ENCODE results near the gene EXD3.
"Not testable (repeated sequence)": the region's sequence is repeated elsewhere in the genome, so short reads cannot be mapped to it uniquely, and the experiment has no call there.

Gene EXD3, protein sequence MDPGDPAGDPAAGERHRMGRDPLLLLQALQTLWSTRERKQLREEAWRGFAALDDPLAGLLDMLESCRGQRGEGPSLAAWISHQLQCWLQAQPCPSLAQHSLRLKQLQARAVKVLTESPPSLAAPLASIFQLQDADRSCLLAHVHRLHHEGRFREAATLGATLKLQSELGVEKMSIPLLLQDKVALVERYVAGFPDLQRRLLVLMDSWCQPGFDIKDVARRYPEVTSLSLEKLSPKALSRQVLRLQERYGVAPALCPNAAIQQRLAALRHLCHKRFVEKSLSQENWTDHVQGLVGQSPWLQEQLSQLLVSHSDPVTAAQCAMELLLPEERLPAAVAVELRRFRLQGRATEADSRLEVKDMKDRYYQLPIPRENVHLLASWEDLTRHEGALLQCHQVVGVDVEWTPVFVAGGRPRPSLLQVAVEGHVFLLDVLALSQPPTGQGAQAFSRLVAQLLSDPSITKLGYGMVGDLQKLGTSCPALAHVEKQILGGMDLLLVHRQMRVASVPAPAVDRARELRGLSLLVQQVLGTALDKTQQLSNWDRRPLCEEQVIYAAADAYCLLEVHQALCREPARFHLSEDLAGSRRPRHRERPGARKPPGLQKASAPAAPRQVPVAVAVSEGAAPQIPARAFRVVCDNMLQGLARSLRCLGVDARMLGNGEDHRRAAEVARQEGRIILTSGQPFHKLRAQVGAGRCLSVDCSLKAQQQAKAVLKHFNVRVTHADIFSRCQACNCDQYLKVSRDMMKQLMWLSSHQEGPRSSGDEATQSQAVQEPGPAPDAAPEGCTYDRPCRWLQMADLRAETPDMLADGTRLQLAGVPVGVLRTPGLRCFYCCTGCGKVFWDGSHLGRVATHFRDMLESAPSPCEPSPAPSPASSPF

DNA sequence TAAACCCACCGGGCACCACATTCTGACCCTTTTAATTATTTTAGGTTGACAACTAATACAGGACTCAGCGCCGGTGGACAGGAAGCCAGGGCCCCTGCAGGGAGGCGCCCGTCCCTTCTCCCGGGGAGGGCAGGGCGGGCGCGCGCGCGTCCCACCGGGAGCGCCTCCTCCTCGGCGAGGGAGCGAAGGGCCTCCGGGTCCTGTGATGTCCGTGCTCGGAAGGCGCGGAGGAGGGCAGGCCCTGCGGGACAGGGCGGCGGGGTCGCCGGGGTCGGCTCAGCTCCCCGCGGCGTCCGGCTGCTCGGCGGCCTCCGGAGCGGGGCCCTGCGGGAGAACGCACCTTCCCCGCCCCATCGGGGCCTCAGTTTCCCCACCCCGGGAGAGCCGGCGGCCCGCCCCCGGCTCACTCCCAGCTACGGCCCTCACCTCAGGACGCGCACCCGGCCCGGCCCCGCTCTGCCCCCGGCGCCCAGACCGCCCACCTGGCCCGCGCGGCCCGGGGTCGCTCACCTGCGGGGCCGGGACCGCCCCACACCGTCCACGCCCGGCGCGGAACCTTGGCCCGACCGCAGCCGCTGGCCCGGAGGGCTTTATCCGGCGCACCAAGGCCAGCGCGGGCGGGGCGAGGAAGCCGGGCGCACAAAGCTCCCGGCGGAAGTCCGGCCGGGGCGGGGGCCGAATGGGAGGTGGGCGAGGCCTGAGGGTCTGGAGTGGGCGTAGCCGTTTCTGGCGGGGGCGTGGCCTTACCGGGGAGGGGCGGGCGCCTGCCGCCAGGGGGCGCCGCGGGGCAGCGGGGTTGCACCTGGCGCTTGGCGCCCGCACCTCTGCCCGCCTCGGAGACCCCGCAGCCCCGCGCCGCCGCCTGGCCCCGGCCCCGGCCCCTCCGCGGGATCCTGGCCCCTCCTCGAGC is at the start of gene EXD3, which contains the start of gene NOXA1:
Gene EXD3 (minus strand): TSS at position 559 of the 910 bp plus-strand sequence. CDS start 27,805 bp downstream, outside the sequence.
Gene NOXA1 (plus strand): TSS at position 790 of the 910 bp plus-strand sequence. CDS start 137 bp downstream, outside the sequence.
- peak; percentile 95 for DNase-seq

DNA sequence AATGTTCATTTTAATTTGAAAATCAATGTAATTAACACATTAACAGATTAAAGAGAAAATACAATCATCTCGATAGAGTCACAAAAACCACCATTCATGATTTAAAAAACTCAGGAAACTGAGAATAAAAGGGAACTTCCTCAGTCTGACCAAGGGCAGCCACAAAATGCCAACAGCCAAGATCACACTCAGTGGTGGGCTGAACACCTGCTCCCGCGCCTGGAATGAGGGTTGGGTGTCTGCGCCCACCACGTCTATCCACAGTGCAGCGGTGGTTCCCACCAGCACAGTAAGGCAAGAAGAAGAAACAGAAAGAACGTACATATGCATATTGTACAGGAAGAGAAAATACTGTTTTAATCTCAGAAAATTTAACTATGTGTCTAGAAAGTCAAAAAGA is 47.8 kb upstream of the EXD3 start:
- no peak for DNase-seq

DNA sequence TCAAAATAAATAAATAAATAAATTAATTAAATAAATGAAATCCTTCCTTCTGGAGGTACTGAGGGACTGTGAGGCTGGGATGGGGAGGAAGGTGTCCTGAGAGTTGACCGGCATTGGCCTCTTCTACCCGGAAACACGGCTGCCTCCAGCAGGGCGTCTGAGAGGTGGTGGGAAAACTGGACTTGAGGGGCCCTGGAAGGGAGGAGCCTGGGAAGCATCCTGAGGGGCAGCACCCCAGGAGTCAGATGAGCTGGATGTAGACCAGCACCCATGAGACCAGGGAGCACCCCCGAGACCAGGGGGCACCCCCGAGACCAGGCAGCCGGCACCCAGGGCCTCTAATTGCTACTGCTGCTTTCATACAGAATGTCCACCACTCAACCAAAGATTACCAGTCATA is 44.9 kb upstream of the EXD3 start:
- DNase-seq, result no peak

DNA sequence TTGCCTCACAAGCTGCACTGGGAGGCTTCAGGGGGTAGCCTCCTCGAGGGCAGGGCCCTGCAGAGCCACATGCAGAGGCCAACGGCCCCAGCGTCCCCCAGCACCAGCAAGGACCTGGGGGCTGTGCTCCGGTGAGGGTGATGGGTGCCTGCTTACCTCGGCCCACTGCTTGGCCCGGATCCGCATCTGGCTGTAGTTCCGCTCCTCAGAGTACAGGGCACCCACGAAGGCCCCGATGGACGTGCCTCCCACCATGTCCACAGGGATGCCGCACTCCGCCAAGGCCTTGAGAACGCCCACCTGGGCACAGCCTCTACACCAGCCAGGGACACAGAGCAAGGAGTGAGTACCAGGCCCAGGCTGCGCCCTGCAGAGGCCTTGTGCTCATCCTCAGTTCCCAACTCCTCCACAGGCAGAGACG is 44.2 kb upstream of the EXD3 start:
- DNase-seq, result no peak

DNA sequence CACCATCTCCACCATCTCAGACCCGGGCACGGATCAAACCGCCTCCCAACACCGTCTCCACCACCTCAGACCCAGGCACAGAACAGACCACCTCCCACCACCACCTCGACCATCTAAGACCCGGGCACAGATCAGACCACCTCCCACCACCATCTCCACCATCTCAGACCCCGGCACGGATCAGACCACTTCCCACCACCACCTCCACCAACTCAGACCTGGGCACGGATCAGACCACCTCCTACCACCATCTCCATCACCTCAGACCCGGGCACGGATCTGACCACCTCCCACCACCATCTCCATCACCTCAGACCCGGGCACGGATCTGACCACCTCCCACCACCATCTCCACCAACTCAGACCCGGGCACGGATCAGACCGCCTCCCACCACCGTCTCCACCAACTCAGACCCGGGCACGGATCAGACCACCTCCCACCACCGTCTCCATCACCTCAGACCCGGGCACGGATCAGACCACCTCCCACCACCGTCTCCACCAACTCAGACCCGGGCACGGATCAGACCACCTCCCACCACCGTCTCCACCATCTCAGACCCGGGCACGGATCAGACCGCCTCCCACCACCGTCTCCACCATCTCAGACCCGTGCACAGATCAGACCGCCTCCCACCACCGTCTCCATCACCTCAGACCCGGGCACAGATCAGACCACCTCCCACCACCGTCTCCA is 43.6 kb upstream of the EXD3 start:
- not testable (repeated sequence) for DNase-seq

DNA sequence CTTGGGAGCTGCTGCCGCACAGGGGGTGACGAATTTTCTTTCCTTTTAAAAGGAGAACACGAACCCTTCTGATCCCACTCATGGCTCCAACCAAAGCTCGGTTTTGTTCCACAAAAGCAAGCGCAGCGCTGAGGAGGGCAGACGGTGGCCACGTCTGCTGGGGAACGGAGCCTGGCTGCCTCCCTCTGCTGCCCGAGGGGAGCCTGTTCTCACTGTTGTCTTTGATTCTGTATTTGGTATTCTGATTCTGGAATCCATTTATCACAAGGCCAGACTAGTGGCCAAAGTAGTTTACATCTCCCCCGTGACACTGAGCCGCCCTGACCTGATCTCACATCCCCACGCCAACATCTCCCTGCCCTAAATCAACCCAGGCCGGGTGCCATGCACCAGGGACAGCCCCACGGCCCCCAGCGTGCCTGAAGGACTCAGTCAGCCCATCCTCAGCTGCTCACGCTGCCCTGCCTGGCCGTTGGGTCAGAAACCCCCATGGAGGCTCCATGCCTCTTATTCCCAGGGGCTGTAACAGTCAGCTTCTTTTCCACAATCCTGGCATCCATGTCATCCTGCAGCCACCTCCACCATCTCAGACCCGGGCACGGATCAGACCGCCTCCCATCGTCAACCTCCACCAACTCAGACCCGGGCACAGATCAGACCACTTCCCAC is 42.9 kb upstream of the EXD3 start:
- DNase-seq, result no peak

DNA sequence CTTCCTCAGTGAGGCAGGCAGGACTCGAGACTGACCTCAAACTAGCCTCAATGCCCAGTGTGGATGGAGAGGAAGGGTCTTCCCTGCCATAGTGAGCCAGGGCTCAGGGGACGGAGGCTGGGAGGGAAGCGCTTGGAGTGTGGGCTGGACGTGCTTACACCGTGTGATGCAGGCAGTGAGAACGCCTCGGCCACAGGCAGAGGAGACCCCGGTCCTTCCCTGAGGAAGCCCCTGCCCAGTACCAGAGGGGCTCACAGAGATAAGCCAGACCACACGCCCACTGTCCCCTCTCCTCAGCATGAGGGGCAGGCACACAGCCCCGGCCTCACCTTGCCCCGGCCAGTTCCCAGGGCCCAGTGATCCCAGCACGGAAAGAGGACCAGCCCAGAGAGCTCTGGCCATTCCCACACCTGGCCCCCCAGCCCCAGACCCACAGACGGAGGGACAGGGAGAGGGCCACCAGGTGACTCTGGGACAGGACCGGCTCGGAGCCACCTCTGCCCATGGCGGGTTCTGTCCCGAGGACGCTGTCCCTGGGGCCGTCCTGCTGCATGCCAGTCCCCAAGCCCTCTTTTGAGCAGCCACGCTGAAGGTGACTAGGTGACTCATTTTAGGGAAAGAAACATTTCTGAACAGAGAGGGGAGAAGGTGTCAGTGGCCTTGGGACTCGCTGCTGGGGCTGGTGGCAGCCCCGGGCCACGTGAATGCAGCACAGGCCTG is 42.2 kb upstream of the EXD3 start:
- no peak for DNase-seq

DNA sequence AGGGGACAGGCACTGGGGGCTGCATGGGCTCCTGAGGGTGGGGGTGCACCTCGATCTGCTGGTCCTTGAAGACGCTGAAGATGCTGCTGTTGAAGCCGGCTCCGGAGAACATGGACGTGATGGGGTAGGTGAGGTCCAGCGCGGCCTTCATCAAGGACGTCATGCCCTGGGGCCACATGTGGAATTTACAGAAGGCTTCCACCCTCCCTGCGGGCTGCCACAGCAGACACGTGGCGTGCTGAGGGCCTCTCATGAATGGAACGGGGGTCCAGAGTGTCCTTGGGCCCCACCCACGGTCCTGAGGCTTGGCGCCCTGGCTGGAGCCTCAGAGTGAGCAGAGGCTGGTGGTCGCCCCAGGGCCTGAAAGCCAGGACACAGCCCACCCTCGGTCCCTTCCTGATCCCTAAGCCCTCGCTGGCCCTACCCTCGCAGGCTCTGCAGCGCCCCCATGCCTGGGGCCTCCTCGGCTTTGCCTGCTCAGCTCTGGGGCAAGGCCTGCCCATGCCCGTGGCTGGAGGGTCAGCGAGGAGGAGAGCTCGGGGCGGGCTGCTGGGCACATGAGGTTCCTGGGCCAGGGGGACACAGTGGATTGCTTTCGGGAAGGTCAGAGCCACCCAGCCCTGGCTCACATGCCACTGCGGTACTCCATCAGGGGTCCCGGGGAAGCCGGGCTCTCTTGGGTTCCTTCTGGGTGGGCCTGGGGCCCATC is 41.5 kb upstream of the EXD3 start:
- DNase-seq, result no peak

DNA sequence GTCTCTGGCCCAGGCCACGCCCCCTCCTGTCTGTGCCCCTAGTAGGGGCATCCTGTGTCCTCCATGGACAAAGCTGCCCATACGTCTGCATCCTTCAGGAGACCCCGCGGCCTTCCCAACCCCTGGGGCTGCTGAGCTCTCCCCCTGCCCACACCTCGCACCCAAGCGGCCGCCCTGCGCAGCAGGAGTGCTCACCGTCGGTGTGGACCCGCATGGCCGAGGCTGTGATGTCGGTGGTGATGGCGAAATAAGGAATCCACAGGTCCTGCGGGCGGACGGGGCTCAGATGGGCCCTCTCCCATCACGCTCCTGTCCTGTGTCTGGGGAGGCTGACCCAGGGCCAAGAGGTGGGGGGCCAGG is 40.9 kb upstream of the EXD3 start:
- DNase-seq, result no peak

DNA sequence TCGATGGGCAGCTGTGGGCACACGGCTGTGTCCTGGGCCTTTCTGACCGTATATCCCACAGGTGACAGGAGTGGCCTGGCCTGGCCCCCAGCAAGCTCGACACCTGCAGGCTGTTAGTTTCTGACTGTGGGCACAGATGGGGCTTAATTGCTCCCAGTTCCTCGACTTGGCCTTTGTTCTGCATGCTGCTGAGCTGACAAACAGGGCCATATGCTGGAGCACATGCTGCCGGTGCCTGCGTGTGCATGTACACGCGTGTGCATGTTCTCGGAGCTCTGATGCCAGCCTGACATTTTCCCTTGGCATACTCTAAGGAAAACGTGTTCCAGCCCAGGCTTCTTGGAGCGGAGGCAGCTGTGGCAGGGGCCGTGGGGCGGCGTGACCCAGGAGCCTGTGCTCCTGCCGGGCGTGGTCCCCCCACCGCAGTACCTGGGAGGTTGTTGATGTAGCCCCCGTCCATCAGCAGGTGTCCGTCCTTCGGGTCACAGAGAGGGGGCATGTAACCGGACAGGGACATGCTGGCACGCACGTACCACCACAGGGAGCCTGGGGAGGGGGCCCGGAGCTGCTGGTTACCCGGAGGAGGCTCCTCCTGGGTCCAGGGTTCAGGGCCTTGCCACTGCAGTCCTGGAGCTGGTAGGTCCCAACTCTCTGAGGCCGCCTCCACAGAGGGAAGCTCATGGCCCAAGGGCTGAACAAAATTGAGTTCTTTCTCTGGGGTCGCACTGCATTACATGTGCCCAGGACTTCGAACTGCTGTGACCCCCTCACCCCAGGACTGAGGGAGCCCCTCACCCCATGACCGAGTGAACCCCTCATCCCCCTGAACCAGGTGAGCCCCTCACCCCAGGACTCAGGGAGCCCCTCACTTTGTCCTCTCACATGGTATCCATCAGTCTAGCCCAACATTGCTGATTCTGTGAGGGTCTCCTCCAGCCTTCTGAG is 40.3 kb upstream of the EXD3 start:
- no peak for DNase-seq

DNA sequence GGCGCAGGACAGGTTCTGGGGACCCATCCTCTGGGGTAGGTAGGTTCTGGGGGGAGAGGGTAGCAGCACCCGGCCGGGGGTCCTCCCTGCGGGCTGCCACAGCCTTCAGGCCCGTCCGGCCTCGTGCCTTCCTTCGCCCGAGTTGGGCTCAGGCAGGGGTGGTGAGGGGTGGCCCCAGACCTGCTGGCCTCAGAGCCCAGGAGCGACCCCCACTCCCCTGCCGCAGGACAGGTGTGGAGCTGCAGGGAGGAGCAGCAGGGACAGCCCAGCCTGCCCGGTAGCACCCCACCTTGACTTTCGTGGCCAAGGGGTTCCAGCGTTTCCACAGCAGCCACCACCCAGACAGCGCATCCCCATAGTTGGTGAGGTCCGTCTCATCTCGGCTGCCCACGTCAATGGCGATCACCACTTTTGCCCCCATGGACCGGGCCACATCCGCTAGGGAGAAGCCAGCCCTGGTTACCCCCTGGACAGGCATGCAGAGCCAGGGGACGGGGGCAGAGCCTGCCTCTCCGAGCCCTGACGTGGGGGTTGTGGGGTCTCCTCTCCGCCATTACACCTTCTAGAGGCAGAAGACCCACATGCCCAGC is 39.5 kb upstream of the EXD3 start:
- DNase-seq, result no peak

DNA sequence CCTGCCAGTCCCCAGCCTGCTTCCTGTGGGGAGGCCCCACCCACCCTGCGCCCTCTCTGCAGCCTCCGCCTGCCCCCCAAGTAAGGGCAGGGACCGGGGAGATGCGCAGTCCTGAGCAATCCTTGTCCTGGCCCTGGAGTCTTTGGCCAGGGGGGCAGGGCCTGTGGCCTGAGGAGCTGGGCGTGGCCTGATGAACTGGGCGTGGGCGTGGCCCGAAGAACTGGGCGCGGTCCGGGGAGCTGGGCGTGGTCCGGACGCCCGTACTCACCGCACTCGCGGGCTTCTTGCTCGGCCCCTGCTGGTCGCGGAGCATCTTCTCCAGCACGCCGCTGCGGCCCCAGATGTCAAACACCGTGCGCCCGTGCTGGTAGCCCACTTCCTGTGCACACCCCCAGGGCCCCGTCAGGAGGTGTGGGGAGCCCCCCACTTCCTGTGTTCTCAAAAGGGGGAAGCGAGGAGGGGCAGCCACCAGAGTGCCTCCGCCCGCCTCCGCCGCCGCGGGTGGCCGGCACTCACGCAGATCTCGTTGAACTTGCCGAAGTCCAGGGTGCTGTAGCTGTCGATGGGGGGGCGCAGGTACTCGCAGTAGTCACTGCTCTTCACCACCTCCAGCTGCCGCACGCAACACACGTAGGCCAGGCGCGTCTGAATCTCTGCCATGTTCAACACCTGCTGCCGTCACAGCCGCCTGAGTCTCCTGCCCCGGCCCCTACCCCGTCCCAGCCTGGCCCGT is 38.9 kb upstream of the EXD3 start:
- peak; percentile 90 for DNase-seq

DNA sequence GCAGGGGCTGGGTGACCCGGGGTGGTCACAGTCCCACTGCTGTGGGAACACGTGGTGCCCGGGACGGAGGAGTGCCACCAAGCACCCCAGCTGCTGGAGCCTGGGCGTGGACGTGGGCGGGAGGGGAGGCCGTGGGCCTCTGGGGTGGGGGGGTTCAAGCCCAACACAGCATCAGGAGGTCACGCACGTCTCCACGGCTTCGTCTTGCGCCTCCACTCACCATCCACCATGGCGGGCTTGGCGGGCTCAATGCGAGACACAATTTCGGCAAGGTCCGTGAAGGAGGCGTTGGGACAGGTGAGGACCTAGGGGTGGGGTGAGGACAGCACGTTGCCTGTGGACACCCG is 38.3 kb upstream of the EXD3 start:
- DNase-seq, result no peak

DNA sequence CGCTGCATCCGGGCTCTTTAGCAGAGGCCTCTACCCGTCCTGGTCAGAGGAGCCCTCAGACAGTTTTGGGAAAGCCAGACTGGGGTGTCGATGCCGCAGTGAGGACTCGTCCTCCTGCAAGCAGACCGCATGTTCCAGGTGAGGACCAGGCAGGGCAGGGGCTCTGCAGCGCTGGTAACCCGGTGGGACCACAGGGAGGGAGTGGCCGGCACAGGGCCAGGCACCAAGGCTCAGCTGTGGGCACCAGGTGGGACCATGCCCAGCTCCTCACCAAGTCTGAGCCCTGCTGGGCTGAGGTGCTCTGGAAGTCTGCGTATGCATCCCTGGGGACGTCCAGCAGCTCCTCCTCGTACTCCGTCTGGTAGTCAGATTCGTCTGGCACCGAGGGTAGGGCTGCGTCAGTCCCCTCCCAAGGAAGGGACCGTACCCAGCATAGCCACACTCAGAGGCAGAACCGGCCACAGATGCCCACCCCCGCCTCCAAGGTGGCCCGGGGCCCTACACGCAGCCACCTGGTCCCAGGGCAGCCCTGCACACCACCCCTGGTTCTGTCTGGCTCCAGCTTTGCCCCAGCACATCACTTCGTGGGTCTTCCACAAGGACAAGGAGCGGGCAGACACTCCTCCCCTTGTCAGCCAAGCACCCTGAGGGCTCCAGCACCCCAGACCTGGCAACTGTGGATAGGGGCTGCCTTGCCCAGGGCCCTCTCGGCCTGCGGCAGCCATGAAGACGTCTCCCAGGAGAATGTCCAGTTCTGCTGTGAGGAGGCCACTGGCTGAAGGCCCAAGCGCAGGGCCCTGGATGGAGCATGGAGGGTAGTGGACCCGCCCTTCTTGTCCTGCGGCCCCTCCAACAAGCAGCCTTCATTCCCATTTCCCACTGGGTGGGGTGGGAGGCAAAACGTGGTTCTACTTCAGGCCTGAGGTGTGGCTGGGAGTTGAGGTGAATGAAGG is 37.7 kb upstream of the EXD3 start:
- no peak for DNase-seq

DNA sequence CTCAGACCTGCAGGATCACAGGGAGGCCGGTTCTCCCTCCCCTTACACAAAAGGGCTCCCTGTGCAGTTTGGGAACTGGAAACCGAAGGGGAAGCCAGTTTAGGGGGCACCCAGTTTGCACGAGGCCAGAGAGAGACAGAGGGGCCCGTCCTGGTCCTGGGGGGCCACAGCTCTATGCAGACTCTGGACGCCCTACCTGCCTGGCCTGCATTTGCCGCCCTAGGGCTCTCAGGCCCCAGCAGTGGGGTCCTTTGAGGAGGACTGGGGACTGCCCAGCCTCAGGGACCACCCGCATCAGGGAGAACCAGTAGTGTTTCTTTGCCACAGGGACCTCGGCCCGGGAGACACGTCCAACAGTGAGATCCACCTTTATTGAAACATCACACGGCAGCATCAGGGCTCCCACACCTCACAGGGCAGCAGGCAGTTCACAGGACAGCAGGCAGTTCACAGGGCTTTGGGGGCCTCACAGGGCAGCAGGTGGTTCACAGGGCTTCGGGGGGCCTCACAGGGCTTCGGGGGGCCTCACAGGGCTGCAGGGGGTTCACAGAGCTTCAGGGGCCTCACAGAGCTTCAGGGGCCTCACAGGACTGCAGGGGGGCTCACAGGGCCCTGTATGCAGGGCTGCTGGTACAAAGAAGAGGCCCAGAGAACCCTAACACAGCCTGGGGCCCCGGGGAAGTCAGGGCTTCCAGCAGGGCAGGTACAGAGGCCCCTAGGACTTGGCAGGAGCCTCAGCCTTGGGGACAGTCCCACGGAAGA is 36.8 kb upstream of the EXD3 start:
- no peak for DNase-seq

DNA sequence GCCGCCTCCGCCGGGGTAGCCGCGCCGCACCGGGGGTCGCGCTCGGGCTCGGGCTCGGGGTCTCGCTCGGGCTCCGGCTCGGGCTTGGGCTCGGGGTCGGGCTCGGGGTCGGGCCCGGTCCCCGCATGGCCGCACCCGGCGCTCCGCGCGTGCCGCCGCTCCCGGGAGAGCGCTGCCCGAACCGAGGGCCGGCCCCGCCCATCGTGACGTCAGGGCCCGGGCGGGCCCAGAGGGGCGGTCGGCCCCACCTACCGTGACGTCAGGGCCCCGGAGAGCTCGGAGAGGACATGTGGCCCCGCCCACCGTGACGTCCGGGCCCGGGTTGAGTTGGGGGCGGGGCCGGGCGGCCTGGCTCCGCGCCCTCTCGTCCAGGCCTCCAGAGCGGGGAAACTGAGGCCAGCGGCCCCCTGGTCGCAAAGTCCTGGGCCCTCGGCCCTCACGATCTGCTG is 36.2 kb upstream of the EXD3 start, which contains the start of gene NSMF:
Gene NSMF (minus strand): TSS at position 183 of the 449 bp plus-strand sequence. CDS start 232 bp downstream, outside the sequence.
- DNase-seq, result peak; percentile 94

Data from CD4-positive, alpha-beta T cell treated with Interleukin-10 for 1 hour (primary cell).